ENCODE results near the gene OR10H5.

Gene OR10H5

DNA sequence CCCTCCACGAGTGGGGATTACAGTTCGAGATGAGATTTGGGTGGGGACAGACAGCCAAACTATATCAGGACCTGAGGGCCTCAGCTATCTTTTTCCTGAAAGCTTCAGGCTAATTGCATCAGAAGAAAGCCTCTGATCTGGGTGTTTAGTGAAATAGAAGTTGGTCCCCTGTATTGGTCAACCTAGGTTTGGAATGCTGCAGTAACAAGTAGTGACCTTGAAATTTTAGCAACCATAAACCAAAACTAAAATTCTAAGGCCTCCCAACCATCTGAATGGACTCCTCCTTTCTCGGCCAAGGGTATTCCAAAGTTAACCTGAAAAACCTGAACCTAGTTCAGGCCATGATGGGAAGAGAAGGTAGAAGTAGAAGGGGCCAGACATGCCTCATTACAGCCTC, 62.9 kb downstream of the OR10H5 start:
- no peak for DNase-seq
